Lower lobe of right lung (tissue), 2 donors: Measurements from ENCODE around the gene DPH6. TPM values are rescaled to one million over a fixed set of nuclear protein-coding genes. Genes with fewer than 3 reads are reported as not detected.

Source experiments
- ATAC-seq, 2 donors: fragments of 200-7000 bp; cut with Tn5 transposase; one replicate each; pipeline ENCODE4 v1.9.1; 2020 to 2022; ENCODE audit warnings: mild to moderate bottlenecking in 2 of 2, moderate library complexity in 2 of 2
- DNase-seq: peaks from one replicate; pipeline ENCODE4 v3.0.0-alpha.2; 2020
- H3K27ac ChIP-seq: fragments of 200-600 bp; one replicate; pipeline ENCODE4 v1.8.0; 2022
- H3K27me3 ChIP-seq: fragments of 200-600 bp; one replicate; pipeline ENCODE4 v1.8.0; 2022; ENCODE audit warnings: low read depth
- H3K36me3 ChIP-seq: fragments of 200-600 bp; one replicate; pipeline ENCODE4 v1.8.0; 2022; ENCODE audit warnings: mild to moderate bottlenecking
- H3K4me1 ChIP-seq: fragments of 200-600 bp; one replicate; pipeline ENCODE4 v1.8.0; 2022
- H3K4me3 ChIP-seq: fragments of 200-600 bp; one replicate; pipeline ENCODE4 v1.8.0; 2022; ENCODE audit warnings: mild to moderate bottlenecking
- H3K9me3 ChIP-seq: fragments of 200-600 bp; one replicate; pipeline ENCODE4 v1.8.0; 2022
- CTCF ChIP-seq: fragments of 200-600 bp; IDR thresholded peaks from one replicate; pipeline ENCODE4 v1.8.0; 2022; ENCODE audit warnings: antibody characterized with exemption, mild to moderate bottlenecking
- intact Hi-C: fragments of 100-400 bp; cut with DNase I; formaldehyde crosslinking; loops from one replicate; pipeline ENCODE4 v1.11.0; 2022
- total RNA-seq: library from RNA; stranded (reverse); fragmentation: NEBNext Ultra II Directional; extraction: Animal tissue kit (Norgen Biotek cat#: 25700); gene quantifications from one replicate; pipeline ENCODE4 v1.2.1, GENCODE V29; 2021
- donor health status: DM: no; HTN: yes; CAD: no; lungs with severe emphysema.

DPH6 gene
- total RNA-seq, 1 donor from 2014 or later = 9.2 TPM

- H3K27me3 ChIP-seq = no peaks in the 10 kb centered on the region
- no peaks in the 10 kb centered on the region for H3K9me3 ChIP-seq
- intact Hi-C loops = no loop called here
- no peak overlapping the region for H3K4me3 ChIP-seq
- no peak for TF ChIP-seq CTCF
- ATAC-seq = no peak
- no peaks in the 10 kb centered on the region for H3K4me1 ChIP-seq
- no peak for DNase-seq
- H3K36me3 ChIP-seq = no peaks in the 10 kb centered on the region
- no peak overlapping the region for H3K27ac ChIP-seq
Measured at GRCh38 chr15:35529784-35530183, 16.2 kb downstream of the DPH6 start.

DNA sequence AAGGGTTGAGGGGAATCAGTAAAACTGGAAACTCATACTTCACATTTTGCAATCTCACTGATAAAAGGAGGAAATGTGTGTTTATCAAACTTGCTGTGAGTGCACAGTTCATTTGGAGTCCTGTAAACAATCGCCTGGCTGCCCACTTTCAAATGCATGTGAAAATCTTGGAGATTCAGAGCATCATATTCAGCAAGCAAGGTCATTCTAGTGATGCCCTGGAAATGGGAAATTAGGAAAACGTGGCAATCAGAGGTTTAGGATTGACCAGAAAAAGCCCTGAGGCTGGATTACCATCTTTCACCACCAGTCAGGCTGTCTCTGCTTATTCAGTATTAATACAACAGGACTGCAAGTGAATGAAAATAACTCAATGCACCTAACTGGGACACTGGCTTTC lies 23.9 kb downstream of the DPH6 start:
- DNase-seq = no peak
- intact Hi-C loops = no loop called here

DNA sequence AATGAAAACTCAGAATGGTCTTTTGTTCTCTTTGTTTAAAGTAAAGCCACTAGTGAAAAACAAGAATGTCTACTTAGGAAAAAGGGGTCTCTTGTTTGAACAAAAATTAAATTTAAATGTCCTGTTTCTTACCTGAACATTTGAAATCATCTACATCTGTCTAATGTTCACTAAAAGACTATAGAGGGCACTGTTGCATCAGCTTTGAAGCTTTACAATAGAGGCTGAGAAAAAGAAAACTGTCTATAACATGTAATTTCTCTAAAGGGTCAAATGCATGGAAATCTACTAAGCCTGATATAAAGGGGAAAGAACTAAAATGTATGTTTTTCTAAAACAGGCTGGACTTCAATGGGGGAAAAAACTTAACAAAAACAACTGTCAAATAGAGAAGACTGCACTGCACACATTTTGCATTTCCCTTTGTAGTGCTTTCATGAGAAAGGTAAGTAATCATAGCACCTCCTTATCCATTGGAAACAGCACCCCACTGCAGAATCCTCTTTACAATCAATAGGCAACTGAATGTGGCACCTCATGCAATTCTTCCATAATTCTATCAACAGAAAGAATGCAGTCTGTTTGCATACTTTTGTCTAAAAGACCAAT lies 26.3 kb downstream of the DPH6 start:
- no peak overlapping the region for H3K4me3 ChIP-seq
- no peak overlapping the region for H3K27ac ChIP-seq
- peak in 1 of 2 donors; percentile 55 for ATAC-seq
- H3K27me3 ChIP-seq = no peaks in the 10 kb centered on the region
- H3K9me3 ChIP-seq = no peaks in the 10 kb centered on the region
- intact Hi-C loops = no loop called here
- peaks cover 14% of the 10 kb centered on the region for H3K4me1 ChIP-seq
- H3K36me3 ChIP-seq = no peaks in the 10 kb centered on the region
- DNase-seq = no peak
- peak; percentile 57 for TF ChIP-seq CTCF

More for the DNA sequence above, 23.9 kb downstream of the DPH6 start:
- TF ChIP-seq CTCF = no peak
- Histone ChIP-seq H3K27me3 (no peaks in the 10 kb centered on the region), H3K4me1 (peaks cover 14% of the 10 kb centered on the region), H3K27ac (no peak overlapping the region), H3K4me3 (no peak overlapping the region), H3K9me3 (no peaks in the 10 kb centered on the region), H3K36me3 (no peaks in the 10 kb centered on the region)
- ATAC-seq = no peak

- DNase-seq = no peak
- TF ChIP-seq CTCF = no peak
- Histone ChIP-seq H3K9me3 (no peaks in the 10 kb centered on the region), H3K4me3 (no peak overlapping the region), H3K36me3 (no peaks in the 10 kb centered on the region), H3K27me3 (no peaks in the 10 kb centered on the region), H3K4me1 (peaks cover 14% of the 10 kb centered on the region), H3K27ac (no peak overlapping the region)
- intact Hi-C loops = no loop called here
- no peak for ATAC-seq
Measured at GRCh38 chr15:35519052-35519451, 26.9 kb downstream of the DPH6 start.

GRCh38 chr15:35514759-35515158 lies 31.2 kb downstream of the DPH6 start:
- Histone ChIP-seq H3K27me3 (no peaks in the 10 kb centered on the region), H3K9me3 (no peaks in the 10 kb centered on the region), H3K4me3 (no peak overlapping the region), H3K36me3 (no peaks in the 10 kb centered on the region), H3K27ac (no peak overlapping the region), H3K4me1 (no peaks in the 10 kb centered on the region)
- DNase-seq = no peak
- no peak for ATAC-seq
- TF ChIP-seq CTCF = no peak
- intact Hi-C loops = no loop called here
